ENCODE data around the gene RAF1.

The RAF1 gene

DNA sequence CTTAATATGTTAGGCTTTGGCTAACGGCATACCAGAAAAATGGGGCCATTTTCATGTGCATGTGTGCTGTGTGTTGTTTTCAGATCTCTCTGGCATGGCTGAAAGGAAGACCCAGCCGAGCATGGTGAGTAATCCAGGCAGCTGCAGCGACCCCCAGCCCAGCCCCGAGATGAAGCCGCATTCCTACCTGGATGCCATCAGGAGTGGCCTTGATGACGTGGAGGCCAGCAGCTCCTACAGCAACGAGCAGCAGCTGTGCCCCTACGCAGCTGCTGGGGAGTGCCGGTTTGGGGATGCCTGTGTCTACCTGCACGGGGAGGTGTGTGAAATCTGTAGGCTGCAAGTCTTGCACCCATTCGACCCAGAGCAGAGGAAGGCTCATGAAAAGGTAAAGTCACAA, 91.9 kb downstream of the RAF1 start:
- Histone ChIP-seq H3K4me1 (ENCODE audit: control insufficient read depth, insufficient read depth, low read length, poor library complexity, severe bottlenecking) (no peaks in the 10 kb centered on the region), H3K36me3 (ENCODE audit: control insufficient read depth, insufficient read depth, low read length) (peaks cover 70% of the 10 kb centered on the region)
- DNase-seq: no peak

DNA sequence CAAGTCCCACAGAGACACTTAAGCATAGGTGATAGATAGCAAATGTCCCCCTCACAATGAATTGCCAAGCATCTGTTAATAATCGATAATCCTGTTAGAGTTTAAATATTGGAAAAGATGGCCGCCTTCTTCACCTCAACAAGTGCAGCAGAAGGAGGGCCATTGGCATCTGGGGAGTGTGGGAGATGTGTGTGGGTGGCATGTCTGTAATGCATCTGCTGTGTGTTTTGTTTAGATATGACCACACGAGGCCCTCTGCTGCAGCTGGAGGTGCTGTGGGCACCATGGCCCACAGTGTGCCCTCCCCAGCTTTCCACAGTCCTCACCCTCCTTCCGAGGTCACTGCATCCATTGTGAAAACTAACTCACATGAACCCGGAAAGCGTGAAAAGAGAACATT, 94.1 kb downstream of the RAF1 start:
- H3K4me1 ChIP-seq (ENCODE audit: control insufficient read depth, insufficient read depth, low read length, poor library complexity, severe bottlenecking): no peaks in the 10 kb centered on the region
- no peaks in the 10 kb centered on the region for H3K9me3 ChIP-seq (ENCODE audit: control insufficient read depth, low read length)
- no peaks in the 10 kb centered on the region for H3K27me3 ChIP-seq (replicated peaks; ENCODE audit: control insufficient read depth, insufficient read depth, low read length, poor library complexity, severe bottlenecking)
- no peak for DNase-seq
- H3K36me3 ChIP-seq (ENCODE audit: control insufficient read depth, insufficient read depth, low read length): peaks cover 49% of the 10 kb centered on the region
- no peak overlapping the region for H3K4me3 ChIP-seq (ENCODE audit: insufficient read depth, low read depth, low read length, poor library complexity, severe bottlenecking)
- no peak overlapping the region for H3K27ac ChIP-seq (ENCODE audit: insufficient read depth, low read length, poor library complexity, severe bottlenecking)

More for the DNA sequence above, 91.9 kb downstream of the RAF1 start:
- no peaks in the 10 kb centered on the region for H3K27me3 ChIP-seq (replicated peaks; ENCODE audit: control insufficient read depth, insufficient read depth, low read length, poor library complexity, severe bottlenecking)
- no peak overlapping the region for H3K4me3 ChIP-seq (ENCODE audit: insufficient read depth, low read depth, low read length, poor library complexity, severe bottlenecking)
- H3K9me3 ChIP-seq (ENCODE audit: control insufficient read depth, low read length): no peaks in the 10 kb centered on the region
- no peak overlapping the region for H3K27ac ChIP-seq (ENCODE audit: insufficient read depth, low read length, poor library complexity, severe bottlenecking)

DNA sequence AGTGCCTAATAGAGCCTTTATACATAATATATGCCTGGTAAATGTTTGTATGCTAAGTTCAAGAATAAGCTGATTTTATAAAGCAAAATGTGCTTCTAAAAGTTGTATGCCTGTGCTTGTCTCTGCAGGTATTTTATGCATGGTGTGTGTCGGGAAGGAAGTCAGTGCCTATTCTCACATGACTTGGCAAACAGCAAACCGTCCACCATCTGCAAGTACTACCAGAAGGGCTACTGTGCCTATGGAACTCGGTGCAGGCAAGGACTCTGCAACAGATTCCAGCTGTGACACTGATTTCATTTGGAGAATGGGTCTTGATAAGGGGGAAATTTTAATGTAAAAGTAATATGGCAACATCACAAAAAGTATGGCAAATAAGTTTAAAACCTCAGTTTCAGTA, 95.2 kb downstream of the RAF1 start:
- no peaks in the 10 kb centered on the region for H3K27me3 ChIP-seq (replicated peaks; ENCODE audit: control insufficient read depth, insufficient read depth, low read length, poor library complexity, severe bottlenecking)
- no peaks in the 10 kb centered on the region for H3K4me1 ChIP-seq (ENCODE audit: control insufficient read depth, insufficient read depth, low read length, poor library complexity, severe bottlenecking)
- H3K27ac ChIP-seq (ENCODE audit: insufficient read depth, low read length, poor library complexity, severe bottlenecking): no peak overlapping the region
- H3K9me3 ChIP-seq (ENCODE audit: control insufficient read depth, low read length): no peaks in the 10 kb centered on the region
- DNase-seq: no peak
- H3K4me3 ChIP-seq (ENCODE audit: insufficient read depth, low read depth, low read length, poor library complexity, severe bottlenecking): no peak overlapping the region
- peaks cover 38% of the 10 kb centered on the region for H3K36me3 ChIP-seq (ENCODE audit: control insufficient read depth, insufficient read depth, low read length)

DNA sequence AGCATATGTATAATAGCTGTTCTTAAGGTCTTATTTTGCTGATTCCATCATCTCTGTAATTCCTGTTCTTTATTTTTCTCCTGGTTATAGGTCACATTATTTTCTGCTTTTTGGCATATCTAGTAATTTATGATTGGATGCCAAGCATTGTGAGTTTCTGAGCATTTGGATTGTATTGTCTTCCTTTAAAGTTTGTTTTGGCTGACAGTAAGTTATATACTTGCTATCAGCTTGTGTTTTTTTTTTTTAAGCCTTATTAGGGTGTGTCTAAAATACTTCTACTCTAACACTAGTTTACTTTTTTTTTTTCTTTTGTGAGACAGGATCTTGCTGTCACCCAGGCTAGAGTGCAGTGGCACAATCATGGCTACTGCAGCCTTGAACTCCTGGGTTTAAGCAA, 96.9 kb downstream of the RAF1 start:
- H3K27ac ChIP-seq (ENCODE audit: insufficient read depth, low read length, poor library complexity, severe bottlenecking): no peak overlapping the region
- H3K36me3 ChIP-seq (ENCODE audit: control insufficient read depth, insufficient read depth, low read length): peaks cover 25% of the 10 kb centered on the region
- no peaks in the 10 kb centered on the region for H3K27me3 ChIP-seq (replicated peaks; ENCODE audit: control insufficient read depth, insufficient read depth, low read length, poor library complexity, severe bottlenecking)
- no peak overlapping the region for H3K4me3 ChIP-seq (ENCODE audit: insufficient read depth, low read depth, low read length, poor library complexity, severe bottlenecking)
- DNase-seq: no peak
- H3K9me3 ChIP-seq (ENCODE audit: control insufficient read depth, low read length): no peaks in the 10 kb centered on the region
- H3K4me1 ChIP-seq (ENCODE audit: control insufficient read depth, insufficient read depth, low read length, poor library complexity, severe bottlenecking): no peaks in the 10 kb centered on the region

DNA sequence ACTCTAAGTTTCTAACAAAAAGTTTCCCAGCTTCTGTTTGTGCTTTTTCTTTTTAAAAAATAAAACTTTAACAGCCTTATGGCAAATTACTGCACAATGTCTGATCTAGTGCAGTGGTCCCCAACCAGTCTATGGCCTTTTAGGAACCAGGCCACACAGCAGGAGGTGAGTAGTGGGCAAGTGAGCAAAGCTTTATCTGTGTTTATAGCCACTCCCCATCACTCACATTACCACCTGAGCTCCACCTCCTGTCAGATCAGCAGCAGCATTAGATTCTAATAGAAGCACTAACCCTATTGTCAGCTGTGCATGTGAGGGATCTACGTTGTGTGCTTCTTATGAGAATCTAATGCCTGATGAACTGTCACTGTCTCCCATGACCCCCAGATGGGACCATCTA, 101.5 kb downstream of the RAF1 start:
- H3K4me3 ChIP-seq (ENCODE audit: insufficient read depth, low read depth, low read length, poor library complexity, severe bottlenecking): no peak overlapping the region
- H3K4me1 ChIP-seq (ENCODE audit: control insufficient read depth, insufficient read depth, low read length, poor library complexity, severe bottlenecking): peaks cover 19% of the 10 kb centered on the region
- no peak for DNase-seq
- no peaks in the 10 kb centered on the region for H3K27me3 ChIP-seq (replicated peaks; ENCODE audit: control insufficient read depth, insufficient read depth, low read length, poor library complexity, severe bottlenecking)
- H3K9me3 ChIP-seq (ENCODE audit: control insufficient read depth, low read length): no peaks in the 10 kb centered on the region
- H3K36me3 ChIP-seq (ENCODE audit: control insufficient read depth, insufficient read depth, low read length): no peaks in the 10 kb centered on the region
- no peak overlapping the region for H3K27ac ChIP-seq (ENCODE audit: insufficient read depth, low read length, poor library complexity, severe bottlenecking)

DNA sequence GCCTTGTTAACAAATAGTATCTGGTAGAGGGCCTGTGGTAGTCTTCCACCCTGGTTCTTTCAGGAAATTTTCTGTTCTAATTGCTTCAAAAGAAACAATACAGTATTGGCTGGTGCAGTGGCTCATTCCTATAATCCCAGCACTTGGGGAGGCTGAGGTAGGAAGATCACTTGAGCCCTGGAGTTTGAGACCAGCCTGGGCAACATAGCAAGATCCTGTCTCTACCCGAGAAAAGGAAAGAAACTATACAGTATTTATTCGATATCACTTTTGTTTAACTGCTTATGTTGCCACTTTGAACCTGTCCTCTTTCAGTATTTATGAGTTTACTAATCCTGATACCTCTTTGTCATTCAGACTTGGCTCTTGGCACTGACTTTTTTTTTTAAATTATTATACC, 102.5 kb downstream of the RAF1 start:
- Histone ChIP-seq H3K4me3 (ENCODE audit: insufficient read depth, low read depth, low read length, poor library complexity, severe bottlenecking) (no peak overlapping the region), H3K4me1 (ENCODE audit: control insufficient read depth, insufficient read depth, low read length, poor library complexity, severe bottlenecking) (peaks cover 21% of the 10 kb centered on the region), H3K9me3 (ENCODE audit: control insufficient read depth, low read length) (no peaks in the 10 kb centered on the region), H3K36me3 (ENCODE audit: control insufficient read depth, insufficient read depth, low read length) (no peaks in the 10 kb centered on the region), H3K27me3 (replicated peaks; ENCODE audit: control insufficient read depth, insufficient read depth, low read length, poor library complexity, severe bottlenecking) (no peaks in the 10 kb centered on the region), H3K27ac (ENCODE audit: insufficient read depth, low read length, poor library complexity, severe bottlenecking) (no peak overlapping the region)
- DNase-seq: no peak

DNA sequence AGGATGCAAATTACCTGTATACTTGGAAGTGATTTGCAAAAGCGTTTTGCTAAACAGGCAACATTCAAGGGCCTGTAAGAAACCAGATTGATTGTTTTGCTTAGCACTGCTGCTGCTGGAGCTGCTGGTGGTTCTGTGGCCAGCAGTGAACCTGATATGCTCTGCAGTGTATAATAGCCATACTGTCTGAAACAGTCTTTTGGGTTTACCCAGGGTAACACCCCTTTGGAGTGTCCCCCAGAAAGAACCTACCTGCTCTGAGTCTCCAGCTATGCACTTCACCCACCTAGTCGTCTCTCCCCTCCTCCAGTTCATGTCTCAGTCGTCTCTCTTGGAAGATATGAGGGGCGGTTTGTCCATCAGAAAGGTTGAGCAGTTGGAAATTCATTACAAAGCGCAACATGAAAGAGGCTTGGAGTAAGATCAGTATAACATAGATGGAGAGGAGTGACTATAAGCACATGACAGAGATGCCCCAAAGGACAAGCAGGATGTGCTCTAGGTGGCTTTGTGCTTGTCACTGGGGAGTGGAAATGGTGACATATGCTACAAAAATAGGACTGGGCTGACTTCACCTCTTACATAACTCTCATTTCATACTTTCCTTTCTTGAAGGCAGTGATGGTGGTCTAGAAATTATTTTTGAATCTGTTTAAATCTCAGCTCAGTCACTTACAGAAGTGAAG, 103.3 kb downstream of the RAF1 start:
- no peaks in the 10 kb centered on the region for H3K27me3 ChIP-seq (replicated peaks; ENCODE audit: control insufficient read depth, insufficient read depth, low read length, poor library complexity, severe bottlenecking)
- peaks cover 25% of the 10 kb centered on the region for H3K4me1 ChIP-seq (ENCODE audit: control insufficient read depth, insufficient read depth, low read length, poor library complexity, severe bottlenecking)
- H3K9me3 ChIP-seq (ENCODE audit: control insufficient read depth, low read length): no peaks in the 10 kb centered on the region
- H3K27ac ChIP-seq (ENCODE audit: insufficient read depth, low read length, poor library complexity, severe bottlenecking): no peak overlapping the region
- no peaks in the 10 kb centered on the region for H3K36me3 ChIP-seq (ENCODE audit: control insufficient read depth, insufficient read depth, low read length)
- no peak overlapping the region for H3K4me3 ChIP-seq (ENCODE audit: insufficient read depth, low read depth, low read length, poor library complexity, severe bottlenecking)
- DNase-seq: no peak

DNA sequence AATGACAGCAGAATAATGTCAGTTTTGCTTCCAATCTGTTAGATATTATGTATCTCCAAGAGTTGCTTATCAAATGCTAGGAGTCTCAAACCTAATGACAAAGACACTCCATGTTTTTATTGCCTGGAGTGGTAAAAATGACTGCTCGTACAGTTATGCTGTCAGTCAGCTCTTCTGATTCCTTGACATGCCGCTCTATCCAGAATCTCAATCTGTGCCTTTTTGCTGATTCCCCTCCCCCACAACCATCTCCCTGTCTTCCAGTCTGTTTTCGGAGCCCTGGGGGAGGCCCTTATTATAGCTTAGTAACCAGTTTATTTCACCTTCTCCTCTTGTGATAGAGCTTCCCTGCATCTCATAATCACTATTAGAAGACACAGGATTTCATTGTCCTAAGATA, 104.4 kb downstream of the RAF1 start:
- H3K36me3 ChIP-seq (ENCODE audit: control insufficient read depth, insufficient read depth, low read length): no peaks in the 10 kb centered on the region
- H3K27me3 ChIP-seq (replicated peaks; ENCODE audit: control insufficient read depth, insufficient read depth, low read length, poor library complexity, severe bottlenecking): no peaks in the 10 kb centered on the region
- H3K4me3 ChIP-seq (ENCODE audit: insufficient read depth, low read depth, low read length, poor library complexity, severe bottlenecking): no peak overlapping the region
- no peaks in the 10 kb centered on the region for H3K9me3 ChIP-seq (ENCODE audit: control insufficient read depth, low read length)
- no peak overlapping the region for H3K27ac ChIP-seq (ENCODE audit: insufficient read depth, low read length, poor library complexity, severe bottlenecking)
- no peak for DNase-seq
- H3K4me1 ChIP-seq (ENCODE audit: control insufficient read depth, insufficient read depth, low read length, poor library complexity, severe bottlenecking): peaks cover 25% of the 10 kb centered on the region

DNA sequence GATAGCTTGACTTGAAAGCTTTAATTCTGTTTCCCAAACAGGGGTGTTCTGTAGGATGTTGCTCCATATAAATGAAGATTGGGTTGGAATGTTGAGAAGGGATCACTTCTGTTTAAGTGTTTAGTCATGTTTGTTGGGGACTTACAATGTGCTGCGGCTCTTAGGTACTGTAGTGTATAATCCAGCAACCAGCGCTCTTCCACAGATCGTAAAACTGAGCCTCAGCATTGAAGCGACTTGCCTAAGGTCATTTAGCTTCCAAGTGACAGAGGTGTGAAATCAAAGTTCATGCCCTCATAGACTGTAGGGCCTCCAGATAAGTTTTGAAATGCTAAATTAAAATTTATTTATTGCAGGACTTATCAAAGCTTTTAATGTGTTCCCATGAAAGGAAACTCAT, 105.2 kb downstream of the RAF1 start:
- Histone ChIP-seq H3K4me3 (ENCODE audit: insufficient read depth, low read depth, low read length, poor library complexity, severe bottlenecking) (no peak overlapping the region), H3K9me3 (ENCODE audit: control insufficient read depth, low read length) (no peaks in the 10 kb centered on the region), H3K36me3 (ENCODE audit: control insufficient read depth, insufficient read depth, low read length) (no peaks in the 10 kb centered on the region), H3K27me3 (replicated peaks; ENCODE audit: control insufficient read depth, insufficient read depth, low read length, poor library complexity, severe bottlenecking) (peaks cover 4% of the 10 kb centered on the region), H3K4me1 (ENCODE audit: control insufficient read depth, insufficient read depth, low read length, poor library complexity, severe bottlenecking) (peaks cover 30% of the 10 kb centered on the region), H3K27ac (ENCODE audit: insufficient read depth, low read length, poor library complexity, severe bottlenecking) (no peak overlapping the region)
- DNase-seq: no peak

DNA sequence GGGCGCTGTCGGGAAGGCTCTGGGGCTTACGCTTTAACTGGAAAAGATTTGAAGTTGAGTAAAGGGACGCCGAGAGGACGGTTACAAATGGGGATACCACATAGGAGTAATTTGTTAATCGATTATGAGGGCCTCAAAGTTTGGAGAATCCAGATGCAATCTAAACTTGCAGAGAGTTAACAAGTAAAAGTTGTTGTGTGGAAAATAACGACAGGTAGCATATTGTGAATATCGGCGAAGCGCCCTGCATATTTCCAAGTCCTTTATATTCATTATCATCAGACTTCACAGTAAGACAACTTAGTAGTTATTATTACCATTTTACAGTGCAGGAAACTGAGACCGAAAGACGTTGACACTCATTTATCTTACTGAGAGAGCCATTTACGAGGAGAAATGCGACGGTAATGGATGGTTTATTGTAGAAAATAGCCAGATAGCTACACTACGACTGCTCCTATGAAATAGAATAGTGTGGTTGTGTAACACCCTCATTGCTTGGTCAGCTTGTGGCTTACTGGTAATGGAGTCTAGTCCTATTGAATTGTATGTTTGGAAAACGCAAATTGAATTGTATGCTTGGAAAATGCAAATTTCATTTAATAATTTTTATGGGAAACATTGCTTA, 106.3 kb downstream of the RAF1 start:
- Histone ChIP-seq H3K27me3 (replicated peaks; ENCODE audit: control insufficient read depth, insufficient read depth, low read length, poor library complexity, severe bottlenecking) (peaks cover 8% of the 10 kb centered on the region), H3K4me1 (ENCODE audit: control insufficient read depth, insufficient read depth, low read length, poor library complexity, severe bottlenecking) (peaks cover 30% of the 10 kb centered on the region), H3K9me3 (ENCODE audit: control insufficient read depth, low read length) (no peaks in the 10 kb centered on the region), H3K27ac (ENCODE audit: insufficient read depth, low read length, poor library complexity, severe bottlenecking) (peak overlapping the region; percentile 85), H3K4me3 (ENCODE audit: insufficient read depth, low read depth, low read length, poor library complexity, severe bottlenecking) (peak overlapping the region; percentile 81), H3K36me3 (ENCODE audit: control insufficient read depth, insufficient read depth, low read length) (no peaks in the 10 kb centered on the region)
- no peak for DNase-seq
